Neural cell (in vitro differentiated cells): Measurements from ENCODE around the gene DHCR24. TPM values are rescaled to one million over a fixed set of nuclear protein-coding genes. Genes with fewer than 3 reads are reported as not detected.

Experiments
- H2AFZ ChIP-seq: fragments of 200-600, 300-800 bp; sonication (generic), shearing (Covaris generic); 2 replicates; pipeline ENCODE4 v1.6.0; 2014; ENCODE audit warnings: low read depth, mild to moderate bottlenecking, antibody characterized with exemption, low read length, moderate library complexity
- H3F3A ChIP-seq: fragments of 200-600 bp; shearing (Covaris generic); 2 replicates; pipeline ENCODE4 v1.6.1; 2016; ENCODE audit warnings: mild to moderate bottlenecking, moderate library complexity, mixed read lengths, antibody characterized with exemption, low read length; ENCODE audit not compliant: insufficient read depth, poor library complexity, severe bottlenecking
- H3K27ac ChIP-seq: fragments of 200-600, 300-800 bp; sonication (generic), shearing (Covaris generic); 2 replicates; pipeline ENCODE4 v1.5.1; 2014; ENCODE audit warnings: mild to moderate bottlenecking, low read length, moderate library complexity
- H3K27me3 ChIP-seq: fragments of 300-800, 200-600 bp; sonication (generic), shearing (Covaris generic); 2 replicates; pipeline ENCODE4 v1.6.0; 2014; ENCODE audit warnings: mild to moderate bottlenecking, low read depth, low read length, moderate library complexity; ENCODE audit not compliant: insufficient read depth
- H3K36me3 ChIP-seq: fragments of 300-800, 200-600 bp; sonication (generic), shearing (Covaris generic); 2 replicates; pipeline ENCODE4 v1.5.1; 2014; ENCODE audit warnings: mild to moderate bottlenecking, antibody characterized with exemption, low read length, moderate library complexity; ENCODE audit not compliant: insufficient read depth
- H3K4me2 ChIP-seq: fragments of 300-800, 200-600 bp; sonication (generic), shearing (Covaris generic); 2 replicates; pipeline ENCODE4 v1.6.0; 2014; ENCODE audit warnings: mild to moderate bottlenecking, low read length
- H3K4me3 ChIP-seq: fragments of 300-800, 200-600 bp; sonication (generic), shearing (Covaris generic); 2 replicates; pipeline ENCODE4 v1.5.1; 2014; ENCODE audit warnings: mild to moderate bottlenecking, low read length, moderate library complexity
- H3K79me2 ChIP-seq: fragments of 200-600 bp; shearing (Covaris generic); replicated peaks from 2 replicates; pipeline ENCODE4 v1.6.0; 2014; ENCODE audit warnings: mild to moderate bottlenecking, low read length, moderate library complexity; ENCODE audit not compliant: insufficient read depth
- H3K9ac ChIP-seq: fragments of 300-800, 200-600 bp; sonication (generic), shearing (Covaris generic); 2 replicates; pipeline ENCODE4 v1.6.1; 2016; ENCODE audit warnings: mild to moderate bottlenecking, low read length, mixed read lengths
- H3K9me2 ChIP-seq: fragments of 200-600 bp; shearing (Covaris generic); 2 replicates; pipeline ENCODE4 v1.6.1; 2016; ENCODE audit warnings: mild to moderate bottlenecking, low read length, mixed read lengths; ENCODE audit not compliant: insufficient read depth
- H3K9me3 ChIP-seq: fragments of 200-600, 300-800 bp; sonication (generic), shearing (Covaris generic); 2 replicates; pipeline ENCODE4 v1.6.1; 2016; ENCODE audit warnings: mild to moderate bottlenecking, mixed run types, low read length, moderate library complexity, mixed read lengths
- H4K20me1 ChIP-seq: fragments of 200-600 bp; shearing (Covaris generic); 2 replicates; pipeline ENCODE4 v1.6.1; 2016; ENCODE audit warnings: mild to moderate bottlenecking, mixed run types; ENCODE audit not compliant: insufficient read depth
- EP300 ChIP-seq: fragments of 450-650 bp; conservative IDR thresholded peaks from 2 replicates; pipeline ENCODE4 v1.6.1; 2014; ENCODE audit warnings: antibody characterized with exemption, mild to moderate bottlenecking, moderate library complexity; ENCODE audit not compliant: poor library complexity, severe bottlenecking
- EZH2 ChIP-seq: fragments of 200-600, 300-800 bp; shearing (Covaris generic), sonication (generic); IDR thresholded peaks from 2 replicates; pipeline ENCODE4 v1.6.1; 2014; ENCODE audit warnings: antibody characterized with exemption, low read length, borderline replicate concordance, mild to moderate bottlenecking; ENCODE audit not compliant: insufficient read depth, poor library complexity, severe bottlenecking
- MXI1 ChIP-seq: fragments of 450-650 bp; conservative IDR thresholded peaks from 2 replicates; pipeline ENCODE4 v1.6.1; 2014; ENCODE audit warnings: antibody characterized with exemption, mild to moderate bottlenecking; ENCODE audit not compliant: poor library complexity, severe bottlenecking
- POLR2AphosphoS5 ChIP-seq: IDR thresholded peaks from 2 replicates; pipeline ENCODE4 v1.6.1; 2012
- RAD21 ChIP-seq: fragments of 450-650 bp; conservative IDR thresholded peaks from 2 replicates; pipeline ENCODE4 v1.6.1; 2014; ENCODE audit warnings: antibody characterized with exemption, mild to moderate bottlenecking, moderate library complexity
- SMC3 ChIP-seq: fragments of 450-650 bp; conservative IDR thresholded peaks from 2 replicates; pipeline ENCODE4 v1.6.1; 2014; ENCODE audit warnings: antibody characterized with exemption, mild to moderate bottlenecking, moderate library complexity; ENCODE audit not compliant: poor library complexity
- TAF1 ChIP-seq: IDR thresholded peaks from 2 replicates; pipeline ENCODE4 v1.6.1; 2012; ENCODE audit warnings: low read depth
- polyA plus RNA-seq: library from polyadenylated mRNA; depleted of rRNA; stranded (reverse); fragments of >200 nt; gene quantifications from 2 replicates; pipeline ENCODE4 v1.2.3, GENCODE V29; 2014
- TF ChIP-seq, protein P1 (sequence below): fragments of 450-650 bp; IDR thresholded peaks from 2 replicates; pipeline ENCODE4 v1.5.1; 2014; ENCODE audit warnings: antibody characterized with exemption, mild to moderate bottlenecking, moderate library complexity; ENCODE audit not compliant: poor library complexity, severe bottlenecking
- TF ChIP-seq, protein P2 (sequence below): IDR thresholded peaks from 2 replicates; pipeline ENCODE4 v1.6.1; 2012; ENCODE audit warnings: borderline replicate concordance

DHCR24 gene
- polyA plus RNA-seq, 1 donor from 2014 or later, result 91.3 TPM

DNA sequence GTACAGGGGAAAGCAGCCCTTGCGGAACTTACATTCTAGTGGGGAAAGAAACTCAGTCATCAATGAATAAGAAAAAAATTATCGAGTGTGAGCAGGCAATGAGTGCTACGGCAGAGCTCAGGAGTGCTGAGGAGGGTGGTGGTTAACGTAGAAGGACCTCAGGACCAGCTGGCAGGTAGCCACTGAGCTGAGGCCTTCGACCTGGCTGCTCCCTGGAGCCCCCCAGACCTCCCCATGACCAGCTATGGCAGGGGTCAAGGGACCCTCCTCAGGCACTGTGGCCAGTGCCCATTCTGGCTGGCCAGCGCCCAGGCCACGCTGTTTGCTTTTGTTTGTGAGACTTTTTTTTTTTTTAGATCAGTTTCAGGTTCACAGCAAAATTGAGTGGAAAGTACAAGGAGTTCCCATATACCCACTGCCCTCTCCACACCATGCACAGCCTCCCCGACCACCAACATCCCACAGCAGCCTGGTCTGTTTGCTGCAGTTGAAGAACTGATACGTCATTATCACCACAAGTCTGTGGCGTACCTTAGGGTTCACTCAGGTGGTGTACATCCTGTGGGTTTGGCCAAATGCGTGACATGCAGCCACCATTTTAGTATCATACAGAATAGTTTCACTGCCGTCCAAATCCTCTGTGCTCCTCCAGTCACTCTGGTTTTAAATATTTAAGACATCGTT is 74.1 kb downstream of the DHCR24 start:
- no peak overlapping the region for H2AFZ ChIP-seq
- H4K20me1 ChIP-seq, result no peaks in the 10 kb centered on the region
- no peaks in the 10 kb centered on the region for H3K79me2 ChIP-seq
- no peak overlapping the region for H3K9ac ChIP-seq
- no peaks in the 10 kb centered on the region for H3K27me3 ChIP-seq
- TF ChIP-seq EZH2 (no peak), SMC3 (no peak), EP300 (no peak), RAD21 (no peak), MXI1 (no peak), POLR2AphosphoS5 (no peak), TAF1 (no peak)
- TF ChIP-seq, protein P1, sequence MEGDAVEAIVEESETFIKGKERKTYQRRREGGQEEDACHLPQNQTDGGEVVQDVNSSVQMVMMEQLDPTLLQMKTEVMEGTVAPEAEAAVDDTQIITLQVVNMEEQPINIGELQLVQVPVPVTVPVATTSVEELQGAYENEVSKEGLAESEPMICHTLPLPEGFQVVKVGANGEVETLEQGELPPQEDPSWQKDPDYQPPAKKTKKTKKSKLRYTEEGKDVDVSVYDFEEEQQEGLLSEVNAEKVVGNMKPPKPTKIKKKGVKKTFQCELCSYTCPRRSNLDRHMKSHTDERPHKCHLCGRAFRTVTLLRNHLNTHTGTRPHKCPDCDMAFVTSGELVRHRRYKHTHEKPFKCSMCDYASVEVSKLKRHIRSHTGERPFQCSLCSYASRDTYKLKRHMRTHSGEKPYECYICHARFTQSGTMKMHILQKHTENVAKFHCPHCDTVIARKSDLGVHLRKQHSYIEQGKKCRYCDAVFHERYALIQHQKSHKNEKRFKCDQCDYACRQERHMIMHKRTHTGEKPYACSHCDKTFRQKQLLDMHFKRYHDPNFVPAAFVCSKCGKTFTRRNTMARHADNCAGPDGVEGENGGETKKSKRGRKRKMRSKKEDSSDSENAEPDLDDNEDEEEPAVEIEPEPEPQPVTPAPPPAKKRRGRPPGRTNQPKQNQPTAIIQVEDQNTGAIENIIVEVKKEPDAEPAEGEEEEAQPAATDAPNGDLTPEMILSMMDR, result no peak
- TF ChIP-seq, protein P2, sequence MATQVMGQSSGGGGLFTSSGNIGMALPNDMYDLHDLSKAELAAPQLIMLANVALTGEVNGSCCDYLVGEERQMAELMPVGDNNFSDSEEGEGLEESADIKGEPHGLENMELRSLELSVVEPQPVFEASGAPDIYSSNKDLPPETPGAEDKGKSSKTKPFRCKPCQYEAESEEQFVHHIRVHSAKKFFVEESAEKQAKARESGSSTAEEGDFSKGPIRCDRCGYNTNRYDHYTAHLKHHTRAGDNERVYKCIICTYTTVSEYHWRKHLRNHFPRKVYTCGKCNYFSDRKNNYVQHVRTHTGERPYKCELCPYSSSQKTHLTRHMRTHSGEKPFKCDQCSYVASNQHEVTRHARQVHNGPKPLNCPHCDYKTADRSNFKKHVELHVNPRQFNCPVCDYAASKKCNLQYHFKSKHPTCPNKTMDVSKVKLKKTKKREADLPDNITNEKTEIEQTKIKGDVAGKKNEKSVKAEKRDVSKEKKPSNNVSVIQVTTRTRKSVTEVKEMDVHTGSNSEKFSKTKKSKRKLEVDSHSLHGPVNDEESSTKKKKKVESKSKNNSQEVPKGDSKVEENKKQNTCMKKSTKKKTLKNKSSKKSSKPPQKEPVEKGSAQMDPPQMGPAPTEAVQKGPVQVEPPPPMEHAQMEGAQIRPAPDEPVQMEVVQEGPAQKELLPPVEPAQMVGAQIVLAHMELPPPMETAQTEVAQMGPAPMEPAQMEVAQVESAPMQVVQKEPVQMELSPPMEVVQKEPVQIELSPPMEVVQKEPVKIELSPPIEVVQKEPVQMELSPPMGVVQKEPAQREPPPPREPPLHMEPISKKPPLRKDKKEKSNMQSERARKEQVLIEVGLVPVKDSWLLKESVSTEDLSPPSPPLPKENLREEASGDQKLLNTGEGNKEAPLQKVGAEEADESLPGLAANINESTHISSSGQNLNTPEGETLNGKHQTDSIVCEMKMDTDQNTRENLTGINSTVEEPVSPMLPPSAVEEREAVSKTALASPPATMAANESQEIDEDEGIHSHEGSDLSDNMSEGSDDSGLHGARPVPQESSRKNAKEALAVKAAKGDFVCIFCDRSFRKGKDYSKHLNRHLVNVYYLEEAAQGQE, result no peak
- no peaks in the 10 kb centered on the region for H3K9me3 ChIP-seq
- no peaks in the 10 kb centered on the region for H3K36me3 ChIP-seq
- no peak overlapping the region for H3K4me2 ChIP-seq
- no peaks in the 10 kb centered on the region for H3F3A ChIP-seq
- H3K9me2 ChIP-seq, result no peaks in the 10 kb centered on the region
- no peak overlapping the region for H3K4me3 ChIP-seq
- no peak overlapping the region for H3K27ac ChIP-seq

DNA sequence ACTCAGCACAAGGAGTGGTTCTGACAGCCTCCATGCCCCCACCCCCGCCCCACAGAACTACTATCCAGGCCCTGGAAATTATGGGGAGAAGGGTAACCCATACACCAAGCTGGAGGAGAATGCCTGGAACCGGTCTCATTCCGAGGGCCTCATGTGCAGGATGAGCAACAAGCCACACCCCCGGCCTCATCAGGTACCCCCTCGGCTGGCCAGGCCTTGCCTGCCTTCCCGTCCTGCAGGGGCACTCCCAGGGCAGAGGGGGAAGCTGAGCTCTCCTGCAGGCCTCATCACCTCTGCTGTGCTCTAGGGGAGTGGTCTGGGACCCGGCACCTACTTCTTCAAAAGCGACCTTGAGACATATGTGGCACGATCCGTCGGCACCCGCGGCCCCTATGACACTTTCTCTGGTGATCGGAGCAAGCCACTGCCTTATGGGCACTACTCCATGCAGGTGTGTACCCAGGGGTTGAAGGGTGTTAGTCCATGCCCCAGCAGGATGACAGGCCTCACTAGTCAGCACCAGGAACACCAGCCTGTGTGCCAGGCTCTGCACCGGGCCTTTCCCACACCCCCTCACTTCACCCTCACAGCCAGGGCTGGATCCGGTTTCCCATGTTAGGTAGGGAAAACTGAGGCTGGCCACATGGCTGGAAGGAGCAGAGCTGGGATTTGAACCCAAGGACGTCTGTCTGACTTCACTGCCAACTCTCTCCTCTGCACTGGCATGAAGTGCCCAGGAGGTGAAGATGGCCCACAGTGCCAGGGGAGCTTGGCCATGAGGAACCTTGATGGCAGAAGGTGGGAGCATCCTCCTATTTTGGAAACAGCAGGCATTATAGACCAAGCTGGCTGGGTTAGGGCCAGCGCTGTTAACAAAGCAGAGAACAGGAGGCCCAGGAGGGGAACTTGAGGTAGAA is 75.0 kb downstream of the DHCR24 start:
- Histone ChIP-seq H2AFZ (no peak overlapping the region), H3K9me2 (no peaks in the 10 kb centered on the region), H3K9me3 (no peaks in the 10 kb centered on the region), H3K36me3 (no peaks in the 10 kb centered on the region), H3K4me3 (no peak overlapping the region), H4K20me1 (no peaks in the 10 kb centered on the region), H3K4me2 (no peak overlapping the region), H3K27me3 (no peaks in the 10 kb centered on the region), H3K79me2 (no peaks in the 10 kb centered on the region), H3K9ac (no peak overlapping the region), H3F3A (no peaks in the 10 kb centered on the region), H3K27ac (no peak overlapping the region)
- TF ChIP-seq MXI1 (no peak), SMC3 (no peak), POLR2AphosphoS5 (no peak)
- TF ChIP-seq, protein P2, result no peak
